Measurements from ENCODE around the gene TSHR. TPM values are rescaled to one million over a fixed set of nuclear protein-coding genes. Genes with fewer than 3 reads are reported as not detected.

The TSHR gene
- total RNA-seq, 2 donors from 2014 or later: 0.58 TPM; not detected in 1

GRCh38 chr14:81127785-81128184 is 172.4 kb downstream of the TSHR start:
- Mint-ChIP-seq H3K9me3 (no peaks in the 10 kb centered on the region), H3K4me3 (no peak overlapping the region), H3K27ac (no peak overlapping the region), H3K27me3 (ENCODE audit: insufficient read depth) (no peaks in the 10 kb centered on the region), H3K36me3 (ENCODE audit: low read depth) (no peaks in the 10 kb centered on the region), H3K4me1 (no peaks in the 10 kb centered on the region)
- DNase-seq: no peak
- TF ChIP-seq CTCF (conservative IDR thresholded peaks at IDR 0.05): no peak
- 90 to 95% methylated on average over 3 to 5 of the region's 5 CpGs for WGBS, 2 experiments (ENCODE audit: insufficient coverage in 1 of 2, insufficient read length in 1 of 2)
- Histone ChIP-seq H3K9ac (ENCODE audit: extremely low read depth, low read length, poor library complexity, severe bottlenecking) (no peak overlapping the region), H3K36me3 (ENCODE audit: control insufficient read depth, insufficient read depth, low read length) (no peaks in the 10 kb centered on the region), H3K27ac (ENCODE audit: low read depth, low read length) (no peak overlapping the region), H3K4me1 (ENCODE audit: control insufficient read depth, insufficient read depth, low read length) (no peaks in the 10 kb centered on the region), H3K27me3 (ENCODE audit: control insufficient read depth, insufficient read depth, low read length, poor library complexity, severe bottlenecking) (no peaks in the 10 kb centered on the region), H3K9me3 (ENCODE audit: control insufficient read depth, low read length) (no peaks in the 10 kb centered on the region), H3K4me3 (ENCODE audit: low read length) (no peak overlapping the region)

- 93 to 100% methylated on average over 1 of the region's 1 CpG for WGBS, 2 experiments (ENCODE audit: insufficient coverage in 1 of 2, insufficient read length in 1 of 2)
- Mint-ChIP-seq H3K36me3 (ENCODE audit: low read depth) (no peaks in the 10 kb centered on the region), H3K4me1 (no peaks in the 10 kb centered on the region), H3K9me3 (no peaks in the 10 kb centered on the region), H3K27me3 (ENCODE audit: insufficient read depth) (no peaks in the 10 kb centered on the region), H3K27ac (no peak overlapping the region), H3K4me3 (no peak overlapping the region)
- Histone ChIP-seq H3K27me3 (ENCODE audit: control insufficient read depth, insufficient read depth, low read length, poor library complexity, severe bottlenecking) (no peaks in the 10 kb centered on the region), H3K36me3 (ENCODE audit: control insufficient read depth, insufficient read depth, low read length) (no peaks in the 10 kb centered on the region), H3K9me3 (ENCODE audit: control insufficient read depth, low read length) (no peaks in the 10 kb centered on the region), H3K4me3 (ENCODE audit: low read length) (no peak overlapping the region), H3K9ac (ENCODE audit: extremely low read depth, low read length, poor library complexity, severe bottlenecking) (no peak overlapping the region), H3K27ac (ENCODE audit: low read depth, low read length) (no peak overlapping the region), H3K4me1 (ENCODE audit: control insufficient read depth, insufficient read depth, low read length) (no peaks in the 10 kb centered on the region)
- DNase-seq: no peak
- no peak for TF ChIP-seq CTCF (conservative IDR thresholded peaks at IDR 0.05)
These were observed 173.8 kb downstream of the TSHR start for GRCh38 chr14:81129242-81129641.

- H3K9me3 ChIP-seq (ENCODE audit: control insufficient read depth, low read length): no peaks in the 10 kb centered on the region
- Mint-ChIP-seq H3K36me3 (ENCODE audit: low read depth) (no peaks in the 10 kb centered on the region), H3K9me3 (no peaks in the 10 kb centered on the region), H3K4me3 (no peak overlapping the region), H3K27me3 (ENCODE audit: insufficient read depth) (no peaks in the 10 kb centered on the region), H3K4me1 (no peaks in the 10 kb centered on the region), H3K27ac (no peak overlapping the region)
- WGBS, 2 experiments (ENCODE audit: insufficient coverage in 1 of 2, insufficient read length in 1 of 2): 84 to 100% methylated on average over 3 of the region's 3 CpGs
- H3K4me3 ChIP-seq (ENCODE audit: low read length): no peak overlapping the region
- H3K27me3 ChIP-seq (ENCODE audit: control insufficient read depth, insufficient read depth, low read length, poor library complexity, severe bottlenecking): no peaks in the 10 kb centered on the region
- no peak for TF ChIP-seq CTCF (conservative IDR thresholded peaks at IDR 0.05)
- H3K36me3 ChIP-seq (ENCODE audit: control insufficient read depth, insufficient read depth, low read length): no peaks in the 10 kb centered on the region
- H3K27ac ChIP-seq (ENCODE audit: low read depth, low read length): no peak overlapping the region
- H3K4me1 ChIP-seq (ENCODE audit: control insufficient read depth, insufficient read depth, low read length): no peaks in the 10 kb centered on the region
- DNase-seq: no peak
- no peak overlapping the region for H3K9ac ChIP-seq (ENCODE audit: extremely low read depth, low read length, poor library complexity, severe bottlenecking)
These were observed 177.0 kb downstream of the TSHR start for GRCh38 chr14:81132468-81132867.

Measured in endodermal cell (in vitro differentiated cells).